Prostate gland (tissue), 2 donors: ENCODE measurements around the gene TRIL. TPM values are rescaled to one million over a fixed set of nuclear protein-coding genes. Genes with fewer than 3 reads are reported as not detected.
A peak's percentile ranks its signal among the peaks of the same experiment; 100 is the strongest.

Experiments
- DNase-seq: peaks from one replicate; pipeline ENCODE4 v3.0.0-alpha.2; 2019; ENCODE audit warnings: low spot score
- H3K27ac ChIP-seq, 2 donors: fragments of 200-600 bp; sonication (generic); 2 replicates each; pipeline ENCODE4 v1.5.1; 2017 to 2019
- H3K27me3 ChIP-seq: fragments of 200-600 bp; sonication (generic); replicated peaks from 2 replicates; pipeline ENCODE4 v1.5.1; 2019; ENCODE audit not compliant: insufficient read depth
- H3K36me3 ChIP-seq, 2 donors: fragments of 200-600 bp; sonication (generic); 1 replicate in 1 of 2; 2 replicates in 1 of 2; pipeline versions ENCODE4 v1.5.1 to v1.8.1; 2017 to 2019
- H3K4me1 ChIP-seq: fragments of 200-600 bp; sonication (generic); replicated peaks from 2 replicates; pipeline ENCODE4 v1.5.1; 2019
- H3K4me3 ChIP-seq, 2 donors: fragments of 200-600 bp; sonication (generic); 2 replicates each; pipeline ENCODE4 v1.5.1; 2017 to 2019
- H3K9me3 ChIP-seq: fragments of 200-600 bp; sonication (generic); 2 replicates; pipeline ENCODE4 v1.5.1; 2017
- POLR2A ChIP-seq: fragments of 450-650 bp; IDR thresholded peaks from one replicate; pipeline ENCODE4 v1.6.1; 2016; ENCODE audit warnings: antibody characterized with exemption, mild to moderate bottlenecking
- POLR2AphosphoS5 ChIP-seq: sonication (generic); formaldehyde crosslinking; IDR thresholded peaks from one replicate; pipeline ENCODE4 v1.6.1; 2017; ENCODE audit warnings: antibody characterized with exemption
- WGBS: methylation state at CpG from one replicate; pipeline ENCODE4 v1.1.5; 2018; 5-methylcytosine and 5-hydroxymethylcytosine counted together
- intact Hi-C: fragments of 100-400 bp; cut with DNase I; formaldehyde crosslinking; loops from one replicate; pipeline ENCODE4 v1.14.2; 2022
- total RNA-seq, 2 donors: library from RNA; depleted of rRNA; stranded (reverse); fragments of >200 nt; gene quantifications; one replicate each; pipeline ENCODE4 v1.1.0, GENCODE V29; 2016
- TF ChIP-seq, protein P1 (sequence below), 4 experiments: fragments of 200-600 bp in 2 of 4; fragments of 450-650 bp in 2 of 4; sonication (generic) in 2 of 4; IDR thresholded peaks; 1 replicate in 3 of 4; 2 replicates in 1 of 4; pipeline ENCODE4 v1.5.1; 2016 to 2019; ENCODE audit warnings: antibody characterized with exemption in 4 of 4, mild to moderate bottlenecking in 2 of 4, moderate library complexity in 2 of 4

TRIL gene
- total RNA-seq, 2 donors from 2014 or later = 3.3 to 3.5 TPM

GRCh38 chr7:28933846-28934320 lies 24.2 kb downstream of the TRIL start:
- no peaks in the 10 kb centered on the region for H3K4me1 ChIP-seq
- H3K9me3 ChIP-seq = no peaks in the 10 kb centered on the region
- no peaks in the 10 kb centered on the region for H3K27me3 ChIP-seq
- H3K4me3 ChIP-seq = no peak overlapping the region
- TF ChIP-seq POLR2A = no peak
- TF ChIP-seq POLR2AphosphoS5 = no peak
- TF ChIP-seq, protein P1, sequence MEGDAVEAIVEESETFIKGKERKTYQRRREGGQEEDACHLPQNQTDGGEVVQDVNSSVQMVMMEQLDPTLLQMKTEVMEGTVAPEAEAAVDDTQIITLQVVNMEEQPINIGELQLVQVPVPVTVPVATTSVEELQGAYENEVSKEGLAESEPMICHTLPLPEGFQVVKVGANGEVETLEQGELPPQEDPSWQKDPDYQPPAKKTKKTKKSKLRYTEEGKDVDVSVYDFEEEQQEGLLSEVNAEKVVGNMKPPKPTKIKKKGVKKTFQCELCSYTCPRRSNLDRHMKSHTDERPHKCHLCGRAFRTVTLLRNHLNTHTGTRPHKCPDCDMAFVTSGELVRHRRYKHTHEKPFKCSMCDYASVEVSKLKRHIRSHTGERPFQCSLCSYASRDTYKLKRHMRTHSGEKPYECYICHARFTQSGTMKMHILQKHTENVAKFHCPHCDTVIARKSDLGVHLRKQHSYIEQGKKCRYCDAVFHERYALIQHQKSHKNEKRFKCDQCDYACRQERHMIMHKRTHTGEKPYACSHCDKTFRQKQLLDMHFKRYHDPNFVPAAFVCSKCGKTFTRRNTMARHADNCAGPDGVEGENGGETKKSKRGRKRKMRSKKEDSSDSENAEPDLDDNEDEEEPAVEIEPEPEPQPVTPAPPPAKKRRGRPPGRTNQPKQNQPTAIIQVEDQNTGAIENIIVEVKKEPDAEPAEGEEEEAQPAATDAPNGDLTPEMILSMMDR (IDR thresholded peaks at IDR 0.05) = no peak
- no peak overlapping the region for H3K27ac ChIP-seq
- DNase-seq = no peak
- no peaks in the 10 kb centered on the region for H3K36me3 ChIP-seq
- WGBS = 75% methylated on average over 2 of the region's 2 CpGs
- intact Hi-C loops = no loop called here

- H3K4me1 ChIP-seq = no peaks in the 10 kb centered on the region
- no peak overlapping the region for H3K27ac ChIP-seq
- no peaks in the 10 kb centered on the region for H3K27me3 ChIP-seq
- 95% methylated on average over 3 of the region's 3 CpGs for WGBS
- no peak for DNase-seq
- TF ChIP-seq POLR2AphosphoS5 = no peak
- no peak for TF ChIP-seq POLR2A
- TF ChIP-seq, protein P1 (IDR thresholded peaks at IDR 0.05) = no peak
- H3K4me3 ChIP-seq = no peak overlapping the region
- no peaks in the 10 kb centered on the region for H3K9me3 ChIP-seq
- intact Hi-C loops = no loop called here
- H3K36me3 ChIP-seq = no peaks in the 10 kb centered on the region
Measured at GRCh38 chr7:28931565-28931964, 26.6 kb downstream of the TRIL start.

GRCh38 chr7:28926871-28927597 lies 31.1 kb downstream of the TRIL start:
- TF ChIP-seq POLR2A (no peak), POLR2AphosphoS5 (peak; percentile 75)
- TF ChIP-seq, protein P1 (IDR thresholded peaks at IDR 0.05) = peak; percentile 64 to 86 (median 82)
- WGBS = 5% methylated on average over 22 of the region's 22 CpGs
- peak overlapping the region; percentile 25 to 34 for H3K4me3 ChIP-seq

DNA sequence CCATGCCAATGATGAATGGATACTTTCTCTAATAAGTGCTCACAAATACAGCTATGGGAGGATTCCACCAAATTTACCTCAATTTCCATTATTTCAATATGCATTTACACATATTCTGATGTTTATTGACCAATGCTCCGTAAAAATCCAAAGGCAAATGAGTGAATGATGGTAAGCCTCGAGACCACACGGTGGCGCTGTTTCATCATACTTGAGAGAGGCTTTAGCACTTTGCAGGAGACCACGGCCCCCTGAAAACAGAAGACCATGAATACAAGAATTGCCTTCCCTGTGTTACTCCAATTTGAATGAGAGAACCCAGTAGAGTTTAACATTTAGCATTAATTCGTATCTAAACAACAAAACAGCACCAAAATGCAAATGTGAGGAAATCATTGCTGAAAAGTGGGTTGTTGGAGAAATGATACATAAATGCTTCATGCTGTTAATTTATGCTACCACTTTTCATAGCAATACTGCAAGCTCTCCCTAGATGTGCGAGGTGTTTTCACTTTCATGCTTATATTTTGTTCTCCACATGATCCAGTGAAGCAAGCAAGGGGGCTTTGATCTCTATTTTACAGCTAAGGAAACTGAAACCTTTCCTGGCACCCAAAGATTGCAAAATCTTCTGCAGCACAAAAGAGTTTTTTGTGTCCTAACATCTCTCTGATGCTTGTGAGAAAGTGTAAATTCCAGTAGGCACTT lies 35.4 kb downstream of the TRIL start:
- 5% methylated on average over 7 of the region's 7 CpGs for WGBS
- Histone ChIP-seq H3K36me3 (no peaks in the 10 kb centered on the region), H3K4me3 (no peak overlapping the region), H3K4me1 (peaks cover 4% of the 10 kb centered on the region), H3K27ac (no peak overlapping the region), H3K27me3 (no peaks in the 10 kb centered on the region), H3K9me3 (no peaks in the 10 kb centered on the region)
- TF ChIP-seq POLR2A = no peak
- peak; percentile 17 for TF ChIP-seq POLR2AphosphoS5
- TF ChIP-seq, protein P1 (IDR thresholded peaks at IDR 0.05) = peak in 3 of 4 experiments; percentile 80 to 93 (median 81)
- intact Hi-C loops = loop anchor here (2.0 kb wide), 1 partner anchor 486 kb away; no protein-coding TSS in a partner anchor
- peak; percentile 61 for DNase-seq

More at GRCh38 chr7:28926871-28927597, 31.1 kb downstream of the TRIL start:
- Histone ChIP-seq H3K9me3 (no peaks in the 10 kb centered on the region), H3K27ac (peak overlapping the region in 1 of 2 donors; percentile 23), H3K27me3 (no peaks in the 10 kb centered on the region), H3K36me3 (no peaks in the 10 kb centered on the region), H3K4me1 (peaks cover 4% of the 10 kb centered on the region)
- intact Hi-C loops = loop anchor here (2.0 kb wide), 1 partner anchor 176 kb away; no protein-coding TSS in a partner anchor
- DNase-seq = peak; percentile 82
